Measurements from ENCODE around the gene BMPER.

DNA sequence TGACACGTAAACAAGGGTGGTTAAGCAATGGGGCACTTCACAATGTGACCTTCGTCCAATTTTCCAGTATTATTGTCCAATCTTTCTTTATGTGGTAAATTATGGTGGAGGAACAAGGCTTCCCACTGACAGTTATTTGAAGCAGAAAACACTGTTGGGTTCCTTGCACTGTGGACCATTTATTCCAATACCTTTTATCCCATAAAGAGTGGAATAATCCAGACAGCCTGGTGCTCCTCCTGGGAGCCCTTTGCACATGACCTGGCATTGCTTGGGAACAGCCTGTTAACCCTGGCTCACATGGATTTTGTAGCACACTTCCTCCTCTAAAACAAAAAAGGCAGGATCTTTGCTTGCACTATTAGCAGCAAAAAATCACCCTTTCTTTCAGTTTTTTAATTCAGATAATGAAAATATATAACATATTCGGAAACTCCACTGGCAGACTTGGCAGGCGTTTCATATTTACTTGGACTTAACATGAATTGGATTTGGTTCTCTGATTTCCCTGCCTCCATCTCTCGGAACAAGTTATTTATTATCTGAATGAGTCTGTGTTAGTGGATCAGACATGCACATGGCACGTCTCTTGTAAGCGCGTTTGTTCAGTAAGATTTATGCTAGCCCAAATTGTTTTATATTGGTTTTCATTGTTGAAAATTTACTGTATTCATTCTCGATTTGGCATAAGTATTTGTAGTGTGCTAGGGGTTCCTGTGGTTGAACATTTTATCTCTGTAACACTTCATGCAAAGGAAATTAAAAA lies 59.3 kb downstream of the BMPER start:
- TF ChIP-seq, protein P1, sequence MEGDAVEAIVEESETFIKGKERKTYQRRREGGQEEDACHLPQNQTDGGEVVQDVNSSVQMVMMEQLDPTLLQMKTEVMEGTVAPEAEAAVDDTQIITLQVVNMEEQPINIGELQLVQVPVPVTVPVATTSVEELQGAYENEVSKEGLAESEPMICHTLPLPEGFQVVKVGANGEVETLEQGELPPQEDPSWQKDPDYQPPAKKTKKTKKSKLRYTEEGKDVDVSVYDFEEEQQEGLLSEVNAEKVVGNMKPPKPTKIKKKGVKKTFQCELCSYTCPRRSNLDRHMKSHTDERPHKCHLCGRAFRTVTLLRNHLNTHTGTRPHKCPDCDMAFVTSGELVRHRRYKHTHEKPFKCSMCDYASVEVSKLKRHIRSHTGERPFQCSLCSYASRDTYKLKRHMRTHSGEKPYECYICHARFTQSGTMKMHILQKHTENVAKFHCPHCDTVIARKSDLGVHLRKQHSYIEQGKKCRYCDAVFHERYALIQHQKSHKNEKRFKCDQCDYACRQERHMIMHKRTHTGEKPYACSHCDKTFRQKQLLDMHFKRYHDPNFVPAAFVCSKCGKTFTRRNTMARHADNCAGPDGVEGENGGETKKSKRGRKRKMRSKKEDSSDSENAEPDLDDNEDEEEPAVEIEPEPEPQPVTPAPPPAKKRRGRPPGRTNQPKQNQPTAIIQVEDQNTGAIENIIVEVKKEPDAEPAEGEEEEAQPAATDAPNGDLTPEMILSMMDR (conservative IDR thresholded peaks at IDR 0.05), result no peak
- no peak for TF ChIP-seq ZFX (IDR thresholded peaks at IDR 0.05)
